Measurements from ENCODE around the gene KCNJ1.
A peak's percentile ranks its signal among the peaks of the same experiment; 100 is the strongest.

GRCh38 chr11:128884703-128885338 is 17.7 kb upstream of the KCNJ1 start:
- TF ChIP-seq MAX (IDR thresholded peaks at IDR 0.05) (no peak), TCF12 (IDR thresholded peaks at IDR 0.05; ENCODE audit: low read depth, low read length) (no peak), CTCF (IDR thresholded peaks at IDR 0.05; ENCODE audit: control extremely low read depth in 1 of 3, insufficient read depth in 1 of 3, low read depth in 1 of 3, low read length in 3 of 3) (peak; percentile 50 to 79 (median 68)), TBP (IDR thresholded peaks at IDR 0.05; ENCODE audit: low read depth, low read length) (no peak; the same call in 1 of the 2 replicates), JUN (IDR thresholded peaks at IDR 0.05; ENCODE audit: low read depth, low read length) (no peak), BACH1 (IDR thresholded peaks at IDR 0.05; ENCODE audit: low read length) (no peak), USF2 (IDR thresholded peaks at IDR 0.05; ENCODE audit: low read length) (no peak), POLR2A (IDR thresholded peaks at IDR 0.05; ENCODE audit: control extremely low read depth in 1 of 2, low read depth in 2 of 2, low read length in 2 of 2) (no peak), TAF1 (IDR thresholded peaks at IDR 0.05; ENCODE audit: low read depth, low read length) (no peak)

Data from H1 (cell line).